ENCODE measurements around the gene TSPAN3. TPM values are rescaled to one million over a fixed set of nuclear protein-coding genes. Genes with fewer than 3 reads are reported as not detected.

The TSPAN3 gene
- total RNA-seq, 4 donors from 2014 or later: 34.0 to 115 (median 93.0) TPM

DNA sequence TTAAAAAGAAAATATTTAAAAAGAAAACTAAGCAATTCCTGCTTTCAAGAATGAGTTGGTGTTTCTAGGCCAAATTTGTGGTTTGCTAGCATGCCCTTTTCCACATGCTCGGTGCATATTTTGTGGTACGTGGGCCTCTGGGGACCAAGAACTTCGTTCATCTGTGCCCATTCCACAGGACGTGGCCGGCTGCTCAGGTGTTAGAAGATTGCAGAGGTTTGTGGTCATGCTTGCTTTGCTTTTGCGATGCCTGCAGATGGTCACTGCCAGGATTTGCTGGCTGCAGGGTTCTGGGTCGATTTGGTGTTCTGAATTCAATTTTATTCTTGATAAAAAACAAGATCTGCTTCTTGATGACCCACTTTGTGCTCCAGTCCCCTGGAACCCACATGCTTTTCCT lies 68.5 kb downstream of the TSPAN3 start:
- H3K4me3 ChIP-seq: no peak overlapping the region
- no peaks in the 10 kb centered on the region for H3K9me3 ChIP-seq
- peaks cover 8% of the 10 kb centered on the region for H3K4me1 ChIP-seq
- no peaks in the 10 kb centered on the region for H3K27me3 ChIP-seq
- TF ChIP-seq POLR2AphosphoS5 (IDR thresholded peaks at IDR 0.05) (no peak), EP300 (IDR thresholded peaks at IDR 0.05) (no peak), POLR2A (IDR thresholded peaks at IDR 0.05) (no peak)
- TF ChIP-seq, protein P1, sequence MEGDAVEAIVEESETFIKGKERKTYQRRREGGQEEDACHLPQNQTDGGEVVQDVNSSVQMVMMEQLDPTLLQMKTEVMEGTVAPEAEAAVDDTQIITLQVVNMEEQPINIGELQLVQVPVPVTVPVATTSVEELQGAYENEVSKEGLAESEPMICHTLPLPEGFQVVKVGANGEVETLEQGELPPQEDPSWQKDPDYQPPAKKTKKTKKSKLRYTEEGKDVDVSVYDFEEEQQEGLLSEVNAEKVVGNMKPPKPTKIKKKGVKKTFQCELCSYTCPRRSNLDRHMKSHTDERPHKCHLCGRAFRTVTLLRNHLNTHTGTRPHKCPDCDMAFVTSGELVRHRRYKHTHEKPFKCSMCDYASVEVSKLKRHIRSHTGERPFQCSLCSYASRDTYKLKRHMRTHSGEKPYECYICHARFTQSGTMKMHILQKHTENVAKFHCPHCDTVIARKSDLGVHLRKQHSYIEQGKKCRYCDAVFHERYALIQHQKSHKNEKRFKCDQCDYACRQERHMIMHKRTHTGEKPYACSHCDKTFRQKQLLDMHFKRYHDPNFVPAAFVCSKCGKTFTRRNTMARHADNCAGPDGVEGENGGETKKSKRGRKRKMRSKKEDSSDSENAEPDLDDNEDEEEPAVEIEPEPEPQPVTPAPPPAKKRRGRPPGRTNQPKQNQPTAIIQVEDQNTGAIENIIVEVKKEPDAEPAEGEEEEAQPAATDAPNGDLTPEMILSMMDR (IDR thresholded peaks at IDR 0.05): no peak
- WGBS: 78% methylated on average over 7 of the region's 7 CpGs
- H3K36me3 ChIP-seq: no peaks in the 10 kb centered on the region
- H3K27ac ChIP-seq: no peak overlapping the region
- DNase-seq (ENCODE audit: low spot score in 2 of 2): no peak

DNA sequence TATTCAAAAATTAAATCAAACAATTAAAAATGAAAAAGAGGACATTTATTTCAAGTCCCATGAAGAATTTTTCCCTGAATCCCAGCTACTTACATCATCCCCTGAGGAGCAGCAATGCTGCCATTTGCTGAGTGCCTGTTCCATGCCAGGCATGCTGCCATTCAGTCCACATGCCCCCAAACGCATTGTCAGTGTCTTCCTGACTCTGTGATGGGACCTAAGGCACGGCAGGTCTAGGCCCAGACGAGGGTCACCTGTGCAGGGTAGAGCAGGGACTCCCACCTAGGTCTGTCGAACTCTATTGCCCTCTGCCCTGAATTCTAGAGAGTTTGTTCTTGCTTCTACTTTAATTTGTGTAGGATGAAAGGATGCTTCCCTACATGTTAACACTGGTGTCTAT lies 68.9 kb downstream of the TSPAN3 start:
- no peak overlapping the region for H3K27ac ChIP-seq
- TF ChIP-seq, protein P1 (IDR thresholded peaks at IDR 0.05): no peak
- TF ChIP-seq EP300 (IDR thresholded peaks at IDR 0.05) (no peak), POLR2A (IDR thresholded peaks at IDR 0.05) (no peak), POLR2AphosphoS5 (IDR thresholded peaks at IDR 0.05) (no peak)
- no peaks in the 10 kb centered on the region for H3K27me3 ChIP-seq
- H3K9me3 ChIP-seq: no peaks in the 10 kb centered on the region
- no peak overlapping the region for H3K4me3 ChIP-seq
- H3K36me3 ChIP-seq: no peaks in the 10 kb centered on the region
- no peak for DNase-seq (ENCODE audit: low spot score in 2 of 2)
- 73% methylated on average over 4 of the region's 4 CpGs for WGBS
- peaks cover 11% of the 10 kb centered on the region for H3K4me1 ChIP-seq

DNA sequence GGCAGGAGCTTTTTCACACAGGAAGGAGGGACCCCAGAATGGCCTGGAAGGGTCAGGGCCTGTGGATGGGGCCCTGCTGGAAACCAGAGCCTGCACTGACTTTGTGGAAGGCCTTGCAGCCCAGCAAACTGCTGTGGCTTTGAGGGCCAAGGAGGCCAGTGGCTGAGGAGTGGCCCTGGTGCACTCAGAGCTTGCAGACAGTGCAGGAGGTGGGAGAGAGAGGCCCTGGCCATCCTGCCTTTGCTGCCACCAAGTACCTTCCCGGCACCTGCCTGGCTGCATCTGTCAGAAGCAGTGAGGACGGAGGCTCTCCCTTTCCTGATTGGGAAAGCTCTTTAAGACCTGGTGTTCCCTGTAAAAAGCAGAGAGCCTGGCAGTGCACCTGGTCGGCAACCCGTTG lies 69.6 kb downstream of the TSPAN3 start:
- H3K4me1 ChIP-seq: peaks cover 17% of the 10 kb centered on the region
- no peaks in the 10 kb centered on the region for H3K27me3 ChIP-seq
- TF ChIP-seq, protein P1 (IDR thresholded peaks at IDR 0.05): no peak
- TF ChIP-seq EP300 (IDR thresholded peaks at IDR 0.05) (no peak), POLR2AphosphoS5 (IDR thresholded peaks at IDR 0.05) (no peak), POLR2A (IDR thresholded peaks at IDR 0.05) (no peak)
- WGBS: 81% methylated on average over 4 of the region's 4 CpGs
- DNase-seq (ENCODE audit: low spot score in 2 of 2): no peak
- no peak overlapping the region for H3K4me3 ChIP-seq
- no peak overlapping the region for H3K27ac ChIP-seq
- H3K9me3 ChIP-seq: no peaks in the 10 kb centered on the region
- H3K36me3 ChIP-seq: no peaks in the 10 kb centered on the region

DNA sequence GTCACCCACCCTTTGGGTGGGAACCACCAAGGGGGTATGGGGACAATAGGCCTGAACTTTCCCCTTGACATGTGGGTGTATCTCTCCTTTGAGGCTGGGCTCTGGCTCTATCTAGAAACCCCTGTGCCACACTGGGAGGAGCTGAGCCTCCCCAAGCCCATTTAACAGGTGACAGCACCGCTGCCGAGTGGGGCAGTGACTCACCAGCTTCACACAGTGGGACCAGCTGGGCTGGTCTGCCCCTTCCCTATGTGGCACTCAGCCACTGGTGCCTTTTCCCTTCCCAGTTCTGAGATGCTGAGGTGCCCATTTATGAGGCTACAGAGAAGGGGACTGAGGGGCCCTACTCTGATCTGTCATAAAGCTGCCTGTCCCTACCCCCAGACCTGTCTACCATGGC lies 70.9 kb downstream of the TSPAN3 start:
- no peaks in the 10 kb centered on the region for H3K9me3 ChIP-seq
- TF ChIP-seq POLR2AphosphoS5 (IDR thresholded peaks at IDR 0.05) (no peak), EP300 (IDR thresholded peaks at IDR 0.05) (no peak), POLR2A (IDR thresholded peaks at IDR 0.05) (no peak)
- TF ChIP-seq, protein P1 (IDR thresholded peaks at IDR 0.05): no peak
- H3K4me1 ChIP-seq: peaks cover 29% of the 10 kb centered on the region
- no peaks in the 10 kb centered on the region for H3K36me3 ChIP-seq
- H3K27me3 ChIP-seq: no peaks in the 10 kb centered on the region
- DNase-seq (ENCODE audit: low spot score in 2 of 2): no peak
- WGBS: 100% methylated on average over 2 of the region's 2 CpGs
- H3K4me3 ChIP-seq: no peak overlapping the region
- no peak overlapping the region for H3K27ac ChIP-seq

DNA sequence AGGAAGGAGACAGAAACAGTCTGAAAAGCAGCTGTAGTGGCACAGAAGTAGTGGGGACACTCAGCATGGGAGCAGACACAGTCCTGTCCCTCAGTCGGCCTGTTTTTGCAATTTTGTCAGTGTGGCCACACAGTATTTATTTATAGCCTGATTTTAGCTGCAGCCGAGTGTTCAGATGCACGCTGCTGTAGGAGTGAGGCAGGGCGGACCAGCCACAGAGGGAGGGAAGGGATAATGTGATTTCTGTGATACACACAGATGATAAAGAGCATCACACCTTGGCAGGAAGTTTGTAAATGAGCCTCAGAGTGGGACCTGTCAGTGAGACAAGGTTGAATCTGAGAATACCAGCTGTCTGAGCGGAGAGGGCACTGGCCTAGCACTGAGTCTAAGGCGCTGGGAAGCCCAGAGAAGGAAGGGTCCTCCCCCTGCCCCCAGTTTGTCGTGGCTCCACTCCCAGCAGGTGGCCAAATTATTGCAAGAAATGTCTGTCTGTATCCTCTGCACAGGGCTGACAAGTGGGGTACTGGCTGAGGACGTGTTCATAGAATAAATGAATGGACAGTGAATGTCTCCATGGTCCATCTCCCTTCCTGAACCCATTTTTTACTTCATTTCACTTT lies 72.1 kb downstream of the TSPAN3 start:
- Histone ChIP-seq H3K4me1 (peaks cover 41% of the 10 kb centered on the region), H3K27ac (no peak overlapping the region), H3K36me3 (no peaks in the 10 kb centered on the region), H3K4me3 (no peak overlapping the region), H3K27me3 (no peaks in the 10 kb centered on the region), H3K9me3 (no peaks in the 10 kb centered on the region)
- TF ChIP-seq POLR2A (IDR thresholded peaks at IDR 0.05) (no peak), POLR2AphosphoS5 (IDR thresholded peaks at IDR 0.05) (no peak), EP300 (IDR thresholded peaks at IDR 0.05) (no peak)
- TF ChIP-seq, protein P1 (IDR thresholded peaks at IDR 0.05): no peak
- DNase-seq (ENCODE audit: low spot score in 2 of 2): no peak
- WGBS: 75% methylated on average over 8 of the region's 8 CpGs
